ENCODE data around the gene PLXNA2. TPM values are rescaled to one million over a fixed set of nuclear protein-coding genes. Genes with fewer than 3 reads are reported as not detected.
A peak's percentile ranks its signal among the peaks of the same experiment; 100 is the strongest.

PLXNA2 gene
- total RNA-seq, 1 experiment from 2014 or later: 3.3 TPM

GRCh38 chr1:208203848-208204609 lies 40.2 kb downstream of the PLXNA2 start:
- DNase-seq (ENCODE audit: low read depth): no peak

- DNase-seq (ENCODE audit: low read depth): peak; percentile 82
These were observed 40.9 kb downstream of the PLXNA2 start for GRCh38 chr1:208203127-208203847.

- DNase-seq (ENCODE audit: low read depth): no peak
These were observed 41.7 kb downstream of the PLXNA2 start for GRCh38 chr1:208202333-208202995.

- peak; percentile 95 for DNase-seq (ENCODE audit: low read depth)
These were observed 43.0 kb downstream of the PLXNA2 start for GRCh38 chr1:208201229-208201628.

GRCh38 chr1:208200116-208200515 lies 44.1 kb downstream of the PLXNA2 start:
- DNase-seq (ENCODE audit: low read depth): no peak

GRCh38 chr1:208198236-208198635 lies 45.9 kb downstream of the PLXNA2 start:
- no peak for DNase-seq (ENCODE audit: low read depth)

GRCh38 chr1:208194944-208195343 lies 49.2 kb downstream of the PLXNA2 start:
- DNase-seq (ENCODE audit: low read depth): no peak

- no peak for DNase-seq (ENCODE audit: low read depth)
These were observed 51.2 kb downstream of the PLXNA2 start for GRCh38 chr1:208192995-208193394.

- no peak for DNase-seq (ENCODE audit: low read depth)
These were observed 53.4 kb downstream of the PLXNA2 start for GRCh38 chr1:208190784-208191183.

GRCh38 chr1:208189716-208190115 lies 54.5 kb downstream of the PLXNA2 start:
- DNase-seq (ENCODE audit: low read depth): no peak

- DNase-seq (ENCODE audit: low read depth): peak; percentile 58
These were observed 55.0 kb downstream of the PLXNA2 start for GRCh38 chr1:208189183-208189582.

GRCh38 chr1:208188607-208189006 lies 55.6 kb downstream of the PLXNA2 start:
- no peak for DNase-seq (ENCODE audit: low read depth)

GRCh38 chr1:208187499-208188041 lies 56.6 kb downstream of the PLXNA2 start:
- no peak for DNase-seq (ENCODE audit: low read depth)

GRCh38 chr1:208185801-208186231 lies 58.4 kb downstream of the PLXNA2 start:
- no peak for DNase-seq (ENCODE audit: low read depth)

GRCh38 chr1:208184966-208185654 lies 59.1 kb downstream of the PLXNA2 start:
- no peak for DNase-seq (ENCODE audit: low read depth)

- peak; percentile 98 for DNase-seq (ENCODE audit: low read depth)
These were observed 59.9 kb downstream of the PLXNA2 start for GRCh38 chr1:208183977-208184911.

- no peak for DNase-seq (ENCODE audit: low read depth)
These were observed 61.1 kb downstream of the PLXNA2 start for GRCh38 chr1:208182880-208183645.

- DNase-seq (ENCODE audit: low read depth): no peak
These were observed 62.8 kb downstream of the PLXNA2 start for GRCh38 chr1:208181364-208181763.

GRCh38 chr1:208180421-208180820 lies 63.8 kb downstream of the PLXNA2 start:
- DNase-seq (ENCODE audit: low read depth): no peak

- no peak for DNase-seq (ENCODE audit: low read depth)
These were observed 64.2 kb downstream of the PLXNA2 start for GRCh38 chr1:208179961-208180409.

All from Daoy (cell line).